ENCODE measurements around the gene CCSER2.

GRCh38 chr10:84390364-84390763 is 62.0 kb downstream of the CCSER2 start:
- TF ChIP-seq POLR2A (IDR thresholded peaks at IDR 0.05) (no peak), CTCF (IDR thresholded peaks at IDR 0.05) (no peak)
